K562 (cell line): ENCODE measurements around the gene KSR2. TPM values are rescaled to one million over a fixed set of nuclear protein-coding genes. Genes with fewer than 3 reads are reported as not detected.

Source experiments
- ATAC-seq: fragments of 200-7000 bp; cut with Tn5 transposase; 3 replicates; pipeline ENCODE4 v1.9.1; 2020; ENCODE audit warnings: moderate library complexity
- BruUV-seq: library from RNA; stranded (reverse); fragments of 400-500 nt; replicated peaks from 2 replicates; lab custom pipeline; 2021; lab: Mats Ljungman, UMichigan
- CTCF ChIA-PET: fragments of 300-600 bp; formaldehyde crosslinking; extraction: SDS; loops from one replicate; lab custom pipeline; 2021; ENCODE audit warnings: low intra/inter-chr PET ratio; lab: Yijun Ruan, JAX
- POLR2A ChIA-PET: fragments of 300-600, 350-650 bp; sonication (Branson Sonifier 250); formaldehyde crosslinking; extraction: SDS; loops from one replicate; lab custom pipeline; 2021; ENCODE audit warnings: antibody characterized with exemption, inconsistent platforms; lab: Yijun Ruan, JAX
- DNase-seq, 4 experiments: peaks; one replicate each; pipeline versions ENCODE4 v3.0.0 to v3.0.0-alpha.2; 2011 to 2018; ENCODE audit warnings: low spot score in 3 of 4, mixed read lengths in 3 of 4; ENCODE audit errors: extremely low read depth in 1 of 4
- FAIRE-seq: peaks from 2 replicates; lab custom pipeline; 2011; peaks lifted over from hg19 to GRCh38; lab: Jason Lieb, UNC
- H2AFZ ChIP-seq: 2 replicates; pipeline ENCODE4 v1.6.0; 2011; ENCODE audit warnings: low read depth, low read length, control low read depth, inconsistent platforms
- H3K27ac ChIP-seq: fragments of 200-600 bp; 3 replicates; pipeline ENCODE4 v1.8.0; 2011; ENCODE audit warnings: low read depth, mild to moderate bottlenecking, control low read depth, inconsistent platforms, low read length, moderate library complexity, mixed read lengths; ENCODE audit errors: extremely low read depth
- H3K27me3 ChIP-seq, 2 experiments: fragments of 300-600 bp in 1 of 2; 2 replicates in 1 of 2; 3 replicates in 1 of 2; pipeline versions ENCODE4 v1.6.0 to v1.8.0; 2011; ENCODE audit warnings: inconsistent platforms in 2 of 2, low read length in 2 of 2, mild to moderate bottlenecking in 1 of 2, mixed read lengths in 1 of 2, moderate library complexity in 1 of 2; ENCODE audit not compliant: control insufficient read depth in 2 of 2, insufficient read depth in 2 of 2
- H3K36me3 ChIP-seq: fragments of 300-600 bp; 3 replicates; pipeline ENCODE4 v1.8.0; 2011; ENCODE audit warnings: mild to moderate bottlenecking, low read length, inconsistent platforms; ENCODE audit not compliant: control insufficient read depth, insufficient read depth
- H3K4me1 ChIP-seq, 2 experiments: fragments of 200-600 bp in 1 of 2; replicated peaks in 1 of 2; 2 replicates in 1 of 2; 3 replicates in 1 of 2; pipeline versions ENCODE4 v1.5.1 to v1.8.0; 2011; ENCODE audit warnings: inconsistent platforms in 2 of 2, low read length in 2 of 2, mild to moderate bottlenecking in 1 of 2, mixed read lengths in 1 of 2, moderate library complexity in 1 of 2; ENCODE audit not compliant: control insufficient read depth in 2 of 2, insufficient read depth in 2 of 2
- H3K4me2 ChIP-seq: 2 replicates; pipeline ENCODE4 v1.6.1; 2011; ENCODE audit warnings: low read length, control low read depth, inconsistent platforms, mixed read lengths; ENCODE audit not compliant: insufficient read depth
- H3K4me3 ChIP-seq: fragments of 200-600 bp; sonication (generic), shearing (Covaris generic); 2 replicates; pipeline ENCODE4 v1.5.1; 2016; ENCODE audit warnings: control low read depth, inconsistent platforms
- H3K79me2 ChIP-seq: fragments of 200-600 bp; 3 replicates; pipeline ENCODE4 v1.8.0; 2011; ENCODE audit warnings: low read length, inconsistent platforms; ENCODE audit not compliant: control insufficient read depth, insufficient read depth
- H3K9ac ChIP-seq, 2 experiments: 2 replicates each; pipeline versions ENCODE4 v1.6.0 to v1.6.1; 2011; ENCODE audit warnings: low read depth in 2 of 2, low read length in 2 of 2, control low read depth in 1 of 2, inconsistent platforms in 1 of 2, mild to moderate bottlenecking in 1 of 2, mixed read lengths in 1 of 2; ENCODE audit not compliant: insufficient read depth in 1 of 2
- H3K9me1 ChIP-seq: one replicate; pipeline ENCODE4 v1.6.0; 2011; ENCODE audit warnings: inconsistent platforms, mild to moderate bottlenecking, low read length, moderate library complexity; ENCODE audit not compliant: control insufficient read depth, insufficient read depth
- H3K9me3 ChIP-seq: replicated peaks from 2 replicates; pipeline ENCODE4 v1.5.1; 2011; ENCODE audit warnings: low read depth, low read length, inconsistent platforms; ENCODE audit not compliant: control insufficient read depth, insufficient read depth
- H4K20me1 ChIP-seq: replicated peaks from 2 replicates; pipeline ENCODE4 v1.6.1; 2011; ENCODE audit warnings: low read length, inconsistent platforms, mixed read lengths; ENCODE audit not compliant: control insufficient read depth, insufficient read depth
- CBX3 ChIP-seq, 2 experiments: IDR thresholded peaks; 1 replicate in 1 of 2; 2 replicates in 1 of 2; pipeline ENCODE4 v1.6.1; 2012; ENCODE audit warnings: inconsistent platforms in 2 of 2, low read length in 2 of 2, borderline replicate concordance in 1 of 2, control low read depth in 1 of 2
- CCAR2 ChIP-seq: fragments of 200-400 bp; formaldehyde crosslinking; IDR thresholded peaks from 2 replicates; pipeline ENCODE4 v1.6.1; 2017; ENCODE audit warnings: mild to moderate bottlenecking, low read depth, low read length
- EGR1 ChIP-seq: fragments of 450-650 bp; conservative IDR thresholded peaks from 2 replicates; pipeline ENCODE4 v1.6.1; 2017; ENCODE audit warnings: mild to moderate bottlenecking
- EZH2 ChIP-seq: IDR thresholded peaks from 2 replicates; pipeline ENCODE4 v1.6.1; 2012; ENCODE audit warnings: low read depth, mild to moderate bottlenecking, inconsistent platforms, low read length, borderline replicate concordance
- NFRKB ChIP-seq: fragments of 450-650 bp; IDR thresholded peaks from 2 replicates; pipeline ENCODE4 v1.6.1; 2016; ENCODE audit warnings: low read depth
- RBM39 ChIP-seq: fragments of 200-400 bp; formaldehyde crosslinking; optimal IDR thresholded peaks from 2 replicates; pipeline ENCODE3; 2018; ENCODE audit warnings: low read depth, low read length
- U2AF1 ChIP-seq: fragments of 200-400 bp; formaldehyde crosslinking; optimal IDR thresholded peaks from 2 replicates; pipeline ENCODE3; 2017; ENCODE audit warnings: mild to moderate bottlenecking, low read depth, low read length, moderate library complexity
- ZFP36 ChIP-seq: fragments of 150-350 bp; IDR thresholded peaks from 2 replicates; pipeline ENCODE4 v1.6.1; 2018; ENCODE audit warnings: low read length, low read depth; ENCODE audit not compliant: partially characterized antibody
- ZNF165 ChIP-seq: fragments of 250-450 bp; sonication (Bioruptor Pico); IDR thresholded peaks from 2 replicates; pipeline ENCODE4 v1.4.0; 2020; ENCODE audit warnings: borderline replicate concordance
- ZZZ3 ChIP-seq: fragments of 450-650 bp; IDR thresholded peaks from 2 replicates; pipeline ENCODE4 v1.6.1; 2016; ENCODE audit warnings: antibody characterized with exemption, mild to moderate bottlenecking, moderate library complexity
- WGBS: fragments of 100-300 bp; shearing (Covaris generic); methylation state at CpG from one replicate; pipeline ENCODE4 v1.1.6; 2016; ENCODE audit warnings: low coverage, mixed read lengths; ENCODE audit not compliant: insufficient coverage; ENCODE audit errors: missing lambda C conversion rate; 5-methylcytosine and 5-hydroxymethylcytosine counted together
- in situ Hi-C: fragments of 300-500 bp; cut with MboI; formaldehyde crosslinking; loops from 4 replicates; pipeline ENCODE4 v1.15.0; 2018; ENCODE audit warnings: inconsistent platforms, mixed read lengths
- intact Hi-C: fragments of 100-400 bp; cut with micrococcal nuclease; formaldehyde crosslinking; loops from 2 replicates; pipeline ENCODE4 v1.14.2; 2022
- polyA plus RNA-seq, 8 experiments: library from polyadenylated mRNA; depleted of rRNA in 4 of 8; stranded (reverse) in 5 of 8; unstranded in 3 of 8; fragments of >200 nt; fragmentation: Nextera tagmentation in 2 of 8; fragmentation: Illumina TruSeq in 1 of 8; extraction: Ambion mirVana in 2 of 8; extraction: Trizol in 1 of 8; gene quantifications; 2 replicates each; pipeline versions ENCODE4 v1.2.1 to v1.2.3, GENCODE V29; 2011 to 2014; ENCODE audit warnings: inconsistent platforms in 1 of 8, missing spikeins in 1 of 8
- total RNA-seq, 7 experiments: library from RNA; depleted of rRNA in 6 of 7; stranded (reverse); fragments of >200 nt in 6 of 7; fragmentation: Illumina TruSeq in 2 of 7; extraction: Trizol in 2 of 7; gene quantifications; 2 replicates each; pipeline versions ENCODE4 v1.2.1 to v1.2.3, GENCODE V29; 2011 to 2021; ENCODE audit warnings: low replicate concordance in 1 of 7
- TF ChIP-seq, protein P1 (sequence below): fragments of 450-650 bp; IDR thresholded peaks from 2 replicates; pipeline ENCODE4 v1.7.1; 2018; ENCODE audit warnings: mild to moderate bottlenecking, low read depth; ENCODE audit not compliant: partially characterized antibody
- TF ChIP-seq, protein P2 (sequence below): IDR thresholded peaks from 3 replicates; pipeline ENCODE4 v1.6.1; 2011; ENCODE audit warnings: borderline replicate concordance, mild to moderate bottlenecking, moderate library complexity; ENCODE audit not compliant: insufficient read length; ENCODE audit errors: extremely low read depth
- TF ChIP-seq, protein P3 (sequence below): sonication (generic); formaldehyde crosslinking; IDR thresholded peaks from 2 replicates; pipeline ENCODE4 v1.8.1; 2023; ENCODE audit warnings: mild to moderate bottlenecking, missing genetic modification reagents, moderate library complexity

KSR2 gene
- total and polyA plus RNA-seq, 9 of the 15 experiments (the other 6 are each of a cell fraction or from before 2014, with no cell fraction given), result not detected

DNA sequence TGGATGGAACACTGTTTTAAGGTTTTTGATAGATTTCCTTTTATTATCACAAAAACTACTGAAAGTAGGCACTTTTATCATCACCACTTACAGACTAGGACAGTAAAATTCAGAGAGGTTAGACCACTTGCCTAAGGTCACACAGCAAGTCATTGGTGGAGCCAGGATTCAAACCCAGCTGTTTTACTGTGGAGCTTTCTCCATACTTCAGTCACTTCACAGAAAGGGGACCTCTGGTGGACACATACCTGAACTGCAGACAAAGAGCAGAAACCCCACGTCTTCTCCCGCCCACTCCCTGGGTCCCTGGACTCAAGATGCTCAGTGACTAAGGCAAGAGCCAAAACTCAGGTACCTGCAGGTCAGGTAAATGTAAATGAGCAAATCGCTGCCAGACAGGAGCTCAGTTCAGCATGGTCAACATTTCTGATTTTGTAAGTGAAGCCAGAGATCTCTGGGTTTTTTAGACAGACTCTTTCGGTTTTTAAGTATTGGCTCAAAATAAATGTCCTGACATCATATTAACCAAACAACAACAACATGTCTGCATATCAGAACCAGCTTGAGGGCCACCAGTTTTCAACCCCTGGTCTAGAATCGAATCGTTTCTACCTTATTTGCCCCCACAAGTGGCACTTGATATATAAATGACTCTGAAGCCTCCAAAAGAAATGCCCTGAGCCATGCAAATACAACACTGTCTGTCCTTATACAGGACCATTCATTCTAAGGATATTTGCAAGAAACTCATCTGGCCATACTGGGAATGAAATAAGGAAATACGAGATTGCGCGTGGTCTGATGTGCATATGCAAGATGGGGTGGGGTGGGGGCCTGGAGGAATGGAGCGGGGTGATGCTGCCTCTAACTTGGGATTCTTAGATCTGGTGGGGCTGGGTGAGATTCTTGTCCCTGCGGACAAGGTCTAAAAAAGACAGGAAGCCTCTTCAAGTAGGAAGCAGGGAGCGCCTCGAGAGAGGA is 110.9 kb downstream of the KSR2 start:
- H3K4me1 ChIP-seq, result no peaks in the 10 kb centered on the region
- in situ Hi-C loops (no loop called here), intact Hi-C loops (no loop called here)
- FAIRE-seq, result peak; percentile 78
- H3K36me3 ChIP-seq, result no peaks in the 10 kb centered on the region
- ChIA-PET POLR2A (interaction anchor here (0.6 to 0.9 kb wide), 2 partner anchors 9 to 14 kb away, joined by 3 read pairs; no protein-coding TSS in a partner anchor), CTCF (interaction anchor here (0.6 kb wide), 1 partner anchor 21 kb away, joined by 3 read pairs; no protein-coding TSS in a partner anchor)
- no peak overlapping the region for H3K27ac ChIP-seq
- H3K9ac ChIP-seq, result no peak overlapping the region
- peaks cover 6 to 30% of the 10 kb centered on the region in 2 experiments; a peak in 4 of 5 replicates for H3K27me3 ChIP-seq
- no peaks in the 10 kb centered on the region for H3K9me1 ChIP-seq
- H3K9me3 ChIP-seq, result no peaks in the 10 kb centered on the region
- no peak overlapping the region for H2AFZ ChIP-seq
- no peaks in the 10 kb centered on the region for H3K79me2 ChIP-seq
- BruUV-seq, result no TSS peak
- no peaks in the 10 kb centered on the region for H4K20me1 ChIP-seq
- ATAC-seq, result peak; percentile 74
- no peak overlapping the region for H3K4me2 ChIP-seq
- peak; percentile 58 to 76 (median 68) for DNase-seq
- no peak overlapping the region for H3K4me3 ChIP-seq
- WGBS, result 13% methylated on average over 13 of the region's 13 CpGs
- TF ChIP-seq ZNF165 (CRISPR knock-in tag) (no peak), ZFP36 (peak; percentile 77), CBX3 (IDR thresholded peaks at IDR 0.05; ENCODE audit: borderline replicate concordance in 1 of 2, low read length in 2 of 2) (peak in 1 of 2 experiments; percentile 36; a peak in 1 of 3 replicates), RBM39 (no peak), EGR1 (peak; percentile 65; the same call in 1 of the 2 replicates), CCAR2 (no peak), NFRKB (no peak), ZZZ3 (no peak), EZH2 (no peak), U2AF1 (no peak)
- TF ChIP-seq, protein P1, sequence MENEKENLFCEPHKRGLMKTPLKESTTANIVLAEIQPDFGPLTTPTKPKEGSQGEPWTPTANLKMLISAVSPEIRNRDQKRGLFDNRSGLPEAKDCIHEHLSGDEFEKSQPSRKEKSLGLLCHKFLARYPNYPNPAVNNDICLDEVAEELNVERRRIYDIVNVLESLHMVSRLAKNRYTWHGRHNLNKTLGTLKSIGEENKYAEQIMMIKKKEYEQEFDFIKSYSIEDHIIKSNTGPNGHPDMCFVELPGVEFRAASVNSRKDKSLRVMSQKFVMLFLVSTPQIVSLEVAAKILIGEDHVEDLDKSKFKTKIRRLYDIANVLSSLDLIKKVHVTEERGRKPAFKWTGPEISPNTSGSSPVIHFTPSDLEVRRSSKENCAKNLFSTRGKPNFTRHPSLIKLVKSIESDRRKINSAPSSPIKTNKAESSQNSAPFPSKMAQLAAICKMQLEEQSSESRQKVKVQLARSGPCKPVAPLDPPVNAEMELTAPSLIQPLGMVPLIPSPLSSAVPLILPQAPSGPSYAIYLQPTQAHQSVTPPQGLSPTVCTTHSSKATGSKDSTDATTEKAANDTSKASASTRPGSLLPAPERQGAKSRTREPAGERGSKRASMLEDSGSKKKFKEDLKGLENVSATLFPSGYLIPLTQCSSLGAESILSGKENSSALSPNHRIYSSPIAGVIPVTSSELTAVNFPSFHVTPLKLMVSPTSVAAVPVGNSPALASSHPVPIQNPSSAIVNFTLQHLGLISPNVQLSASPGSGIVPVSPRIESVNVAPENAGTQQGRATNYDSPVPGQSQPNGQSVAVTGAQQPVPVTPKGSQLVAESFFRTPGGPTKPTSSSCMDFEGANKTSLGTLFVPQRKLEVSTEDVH, result no peak
- TF ChIP-seq, protein P2, sequence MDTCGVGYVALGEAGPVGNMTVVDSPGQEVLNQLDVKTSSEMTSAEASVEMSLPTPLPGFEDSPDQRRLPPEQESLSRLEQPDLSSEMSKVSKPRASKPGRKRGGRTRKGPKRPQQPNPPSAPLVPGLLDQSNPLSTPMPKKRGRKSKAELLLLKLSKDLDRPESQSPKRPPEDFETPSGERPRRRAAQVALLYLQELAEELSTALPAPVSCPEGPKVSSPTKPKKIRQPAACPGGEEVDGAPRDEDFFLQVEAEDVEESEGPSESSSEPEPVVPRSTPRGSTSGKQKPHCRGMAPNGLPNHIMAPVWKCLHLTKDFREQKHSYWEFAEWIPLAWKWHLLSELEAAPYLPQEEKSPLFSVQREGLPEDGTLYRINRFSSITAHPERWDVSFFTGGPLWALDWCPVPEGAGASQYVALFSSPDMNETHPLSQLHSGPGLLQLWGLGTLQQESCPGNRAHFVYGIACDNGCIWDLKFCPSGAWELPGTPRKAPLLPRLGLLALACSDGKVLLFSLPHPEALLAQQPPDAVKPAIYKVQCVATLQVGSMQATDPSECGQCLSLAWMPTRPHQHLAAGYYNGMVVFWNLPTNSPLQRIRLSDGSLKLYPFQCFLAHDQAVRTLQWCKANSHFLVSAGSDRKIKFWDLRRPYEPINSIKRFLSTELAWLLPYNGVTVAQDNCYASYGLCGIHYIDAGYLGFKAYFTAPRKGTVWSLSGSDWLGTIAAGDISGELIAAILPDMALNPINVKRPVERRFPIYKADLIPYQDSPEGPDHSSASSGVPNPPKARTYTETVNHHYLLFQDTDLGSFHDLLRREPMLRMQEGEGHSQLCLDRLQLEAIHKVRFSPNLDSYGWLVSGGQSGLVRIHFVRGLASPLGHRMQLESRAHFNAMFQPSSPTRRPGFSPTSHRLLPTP, result peak; percentile 20
- TF ChIP-seq, protein P3, sequence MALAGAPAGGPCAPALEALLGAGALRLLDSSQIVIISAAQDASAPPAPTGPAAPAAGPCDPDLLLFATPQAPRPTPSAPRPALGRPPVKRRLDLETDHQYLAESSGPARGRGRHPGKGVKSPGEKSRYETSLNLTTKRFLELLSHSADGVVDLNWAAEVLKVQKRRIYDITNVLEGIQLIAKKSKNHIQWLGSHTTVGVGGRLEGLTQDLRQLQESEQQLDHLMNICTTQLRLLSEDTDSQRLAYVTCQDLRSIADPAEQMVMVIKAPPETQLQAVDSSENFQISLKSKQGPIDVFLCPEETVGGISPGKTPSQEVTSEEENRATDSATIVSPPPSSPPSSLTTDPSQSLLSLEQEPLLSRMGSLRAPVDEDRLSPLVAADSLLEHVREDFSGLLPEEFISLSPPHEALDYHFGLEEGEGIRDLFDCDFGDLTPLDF (CRISPR knock-in tag), result no peak
